Fibroblast of mammary gland (primary cell): ENCODE measurements around the gene HOXC5.

Experiments used
- DNase-seq: peaks from one replicate; pipeline ENCODE4 v3.0.0-alpha.2; 2010; ENCODE audit warnings: low read depth
- H3K4me3 ChIP-seq: 2 replicates; pipeline ENCODE4 v1.5.1; 2011; ENCODE audit warnings: low read depth, mild to moderate bottlenecking, low read length, moderate library complexity; ENCODE audit not compliant: control insufficient read depth
- TF ChIP-seq, protein P1 (sequence below): conservative IDR thresholded peaks from 2 replicates; pipeline ENCODE4 v1.5.1; 2011; ENCODE audit warnings: low read depth, low read length, inconsistent platforms; ENCODE audit not compliant: control insufficient read depth, insufficient read depth

HOXC5 gene

DNA sequence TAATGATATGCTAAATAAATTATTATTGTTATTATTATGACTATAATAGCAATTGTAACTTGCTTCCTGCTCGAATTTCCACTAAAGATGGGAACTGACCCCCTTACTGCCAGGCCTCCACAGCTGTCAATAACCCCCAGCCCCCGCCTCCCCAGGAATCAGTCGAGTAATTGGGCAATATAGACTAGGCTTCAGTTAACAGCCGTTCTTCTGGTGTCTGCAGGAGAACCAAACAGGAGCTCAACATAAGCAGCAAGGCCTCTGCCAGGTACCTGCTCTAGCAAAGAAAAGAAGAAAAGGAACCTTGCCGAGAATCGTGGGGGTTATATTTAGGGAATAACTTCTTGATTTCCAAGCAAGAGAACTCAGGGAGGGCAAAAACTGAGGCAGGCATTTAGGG lies 42.6 kb downstream of the HOXC5 start:
- TF ChIP-seq, protein P1, sequence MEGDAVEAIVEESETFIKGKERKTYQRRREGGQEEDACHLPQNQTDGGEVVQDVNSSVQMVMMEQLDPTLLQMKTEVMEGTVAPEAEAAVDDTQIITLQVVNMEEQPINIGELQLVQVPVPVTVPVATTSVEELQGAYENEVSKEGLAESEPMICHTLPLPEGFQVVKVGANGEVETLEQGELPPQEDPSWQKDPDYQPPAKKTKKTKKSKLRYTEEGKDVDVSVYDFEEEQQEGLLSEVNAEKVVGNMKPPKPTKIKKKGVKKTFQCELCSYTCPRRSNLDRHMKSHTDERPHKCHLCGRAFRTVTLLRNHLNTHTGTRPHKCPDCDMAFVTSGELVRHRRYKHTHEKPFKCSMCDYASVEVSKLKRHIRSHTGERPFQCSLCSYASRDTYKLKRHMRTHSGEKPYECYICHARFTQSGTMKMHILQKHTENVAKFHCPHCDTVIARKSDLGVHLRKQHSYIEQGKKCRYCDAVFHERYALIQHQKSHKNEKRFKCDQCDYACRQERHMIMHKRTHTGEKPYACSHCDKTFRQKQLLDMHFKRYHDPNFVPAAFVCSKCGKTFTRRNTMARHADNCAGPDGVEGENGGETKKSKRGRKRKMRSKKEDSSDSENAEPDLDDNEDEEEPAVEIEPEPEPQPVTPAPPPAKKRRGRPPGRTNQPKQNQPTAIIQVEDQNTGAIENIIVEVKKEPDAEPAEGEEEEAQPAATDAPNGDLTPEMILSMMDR: no peak
- no peak for DNase-seq
- no peak overlapping the region for H3K4me3 ChIP-seq

DNA sequence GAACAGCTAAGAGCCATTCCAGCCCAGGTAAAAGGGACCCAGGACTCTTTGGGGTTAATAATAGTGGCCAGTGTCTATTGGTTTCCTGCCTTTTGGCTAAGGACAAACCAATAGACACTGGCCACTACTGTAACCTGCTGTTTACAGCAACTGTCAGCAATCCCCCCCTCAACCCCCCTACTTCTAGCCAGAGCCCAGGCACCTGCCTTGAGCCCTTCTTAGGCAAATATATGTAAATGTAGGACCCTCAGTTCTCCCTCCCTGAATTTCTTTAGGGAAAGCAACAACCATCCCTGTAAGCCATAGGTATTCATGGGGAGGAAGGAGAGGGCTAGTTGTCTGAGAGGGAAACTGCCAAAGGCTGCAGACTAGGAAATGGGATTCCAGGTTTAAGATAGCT lies 43.1 kb downstream of the HOXC5 start:
- no peak for DNase-seq
- H3K4me3 ChIP-seq: no peak overlapping the region
- TF ChIP-seq, protein P1: no peak

DNA sequence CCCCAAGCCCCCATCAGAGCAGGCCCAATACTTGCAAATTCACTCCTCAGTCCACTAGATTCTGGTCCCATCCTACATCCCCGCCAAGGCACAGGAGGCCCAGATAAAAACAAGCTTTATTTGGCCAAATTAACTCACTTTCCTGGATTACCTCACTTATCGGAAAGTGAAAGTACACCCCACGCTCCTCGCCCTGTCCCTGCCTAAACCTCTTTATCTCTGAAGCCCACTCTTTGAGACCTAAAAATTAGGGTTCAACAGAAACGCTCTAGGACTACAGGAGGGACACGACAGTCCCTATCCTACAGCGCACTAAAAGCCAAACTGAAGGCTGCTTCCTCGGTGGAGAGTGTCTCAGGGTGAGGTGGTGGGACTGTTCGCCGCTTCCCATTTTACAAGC lies 45.0 kb downstream of the HOXC5 start:
- peak overlapping the region; percentile 43 for H3K4me3 ChIP-seq
- peak; percentile 50 for DNase-seq

DNA sequence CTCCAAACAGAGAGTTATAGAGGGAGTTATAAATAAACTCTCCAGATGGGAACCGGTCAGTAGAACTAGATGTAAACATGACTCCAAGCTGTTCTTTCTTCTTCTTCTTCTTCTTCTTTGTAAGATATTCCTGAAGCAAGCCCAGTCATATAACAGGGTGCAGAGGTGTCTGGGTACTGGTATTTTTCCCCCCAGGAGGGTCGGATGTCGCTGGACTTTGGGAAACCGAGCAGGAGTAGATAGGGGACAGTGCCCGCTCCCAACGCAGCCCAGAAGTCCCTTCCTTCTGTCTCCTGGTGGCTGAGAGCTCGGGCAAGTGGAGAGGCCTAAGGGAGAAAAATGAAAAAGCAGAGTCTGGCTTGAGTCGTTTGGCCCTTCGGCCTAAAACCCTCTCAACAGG lies 46.3 kb downstream of the HOXC5 start:
- peak; percentile 37 for DNase-seq
- peak overlapping the region; percentile 44 for H3K4me3 ChIP-seq

DNA sequence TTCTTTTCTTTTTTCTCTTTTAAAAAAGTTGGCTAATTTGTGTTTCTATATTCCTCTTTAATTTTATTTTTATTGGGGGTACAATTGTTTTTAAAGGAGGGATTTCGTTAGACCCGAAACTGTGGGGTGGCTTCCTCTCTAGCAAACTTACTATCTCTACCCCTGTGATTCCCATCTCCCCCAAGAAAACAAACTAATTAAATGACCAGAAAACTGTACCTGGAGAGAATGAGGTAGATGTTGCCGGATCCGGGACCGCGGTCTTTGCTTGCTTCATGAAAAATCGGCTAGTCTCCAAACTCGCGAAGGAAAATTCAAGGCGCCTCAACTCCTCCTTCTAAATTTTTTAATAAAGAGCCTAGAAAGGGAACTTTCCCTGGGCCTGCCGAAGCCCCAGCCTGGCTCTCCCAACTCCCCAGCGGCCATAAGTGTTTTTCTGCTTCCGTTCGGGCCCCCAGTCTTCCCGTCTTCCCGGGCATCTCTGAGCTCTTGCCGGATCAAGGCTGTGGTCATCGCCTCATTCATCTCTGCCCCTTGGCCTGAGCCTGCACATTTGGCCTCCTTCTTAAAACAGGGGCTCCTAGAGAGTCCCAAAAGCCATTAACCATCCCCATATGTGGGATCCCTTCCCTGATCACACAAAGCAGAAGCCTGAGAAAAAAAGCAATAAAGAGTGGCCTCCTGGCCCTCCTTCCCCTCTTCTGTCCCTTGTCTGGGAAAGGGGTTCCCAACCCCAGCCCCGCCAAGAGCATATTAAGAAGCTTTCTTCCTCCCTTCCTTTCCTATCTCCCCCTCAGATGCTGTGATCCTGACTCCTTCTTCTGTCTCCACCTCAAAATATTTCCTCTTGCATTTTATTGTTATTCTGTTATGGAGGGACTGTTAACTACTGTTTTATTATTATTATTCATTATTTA lies 47.4 kb downstream of the HOXC5 start:
- DNase-seq: peak; percentile 57
- H3K4me3 ChIP-seq: peak overlapping the region; percentile 44

DNA sequence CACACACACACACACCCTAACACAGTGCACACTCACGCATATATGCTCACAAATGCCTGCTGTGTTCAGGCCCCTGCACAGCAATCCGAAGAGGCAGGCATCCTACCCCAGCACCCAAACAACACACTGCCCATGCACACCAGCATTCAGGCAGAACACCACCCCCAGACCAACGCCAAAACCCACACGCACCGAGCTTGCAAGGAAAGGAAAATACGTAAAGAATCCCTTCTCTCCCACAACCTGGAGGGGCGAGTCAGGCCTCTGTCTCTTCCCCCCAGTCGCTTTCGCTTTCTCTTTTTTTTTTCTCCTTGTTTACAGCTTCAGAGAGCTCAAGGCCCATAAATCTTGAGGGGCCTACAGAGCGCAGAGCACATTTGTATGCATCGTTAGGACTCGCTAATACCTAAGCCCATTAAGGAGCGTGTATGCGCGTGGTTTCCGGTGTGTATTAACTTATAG lies 48.2 kb downstream of the HOXC5 start:
- H3K4me3 ChIP-seq: peak overlapping the region; percentile 30
- DNase-seq: peak; percentile 64

DNA sequence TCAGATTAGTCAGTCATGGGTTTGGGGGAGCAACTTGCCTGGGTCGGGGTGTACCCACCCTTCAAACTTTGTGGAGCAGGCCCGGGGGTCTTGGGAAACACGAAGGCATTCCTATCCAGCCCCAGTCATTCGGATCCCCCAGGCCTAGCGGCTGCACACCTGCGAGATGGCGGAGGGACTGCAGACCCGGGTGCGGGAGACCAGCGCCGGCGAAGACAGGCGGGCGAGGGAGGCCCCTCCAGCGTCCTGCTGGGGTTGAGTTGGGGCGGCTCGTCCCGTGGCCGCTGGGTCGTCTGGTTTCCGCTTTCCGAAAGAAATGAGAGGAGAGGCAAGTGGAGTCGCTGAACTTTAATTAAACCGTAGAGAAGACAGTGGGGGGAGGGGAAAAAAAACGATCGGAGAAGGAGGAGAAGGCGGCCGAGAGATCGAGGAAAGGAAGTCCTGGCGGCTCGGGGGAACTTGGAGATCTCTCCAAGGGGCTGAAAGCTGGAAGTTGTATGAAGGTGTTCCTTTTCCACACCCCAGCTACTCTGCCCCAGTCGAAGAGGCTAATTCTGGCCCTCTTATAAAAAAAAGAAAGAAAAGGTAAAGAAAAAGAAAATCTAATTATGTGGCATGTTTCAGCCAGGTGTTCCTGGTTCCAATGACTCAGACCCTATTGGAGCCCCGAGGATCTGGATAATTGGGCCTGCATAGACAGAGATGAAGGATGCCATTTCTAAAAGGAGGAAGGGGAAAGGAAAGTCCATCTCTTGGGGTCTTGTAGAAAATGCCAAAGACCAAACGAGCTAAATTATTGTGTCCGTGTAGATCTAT lies 48.9 kb downstream of the HOXC5 start:
- peak; percentile 50 for DNase-seq
- H3K4me3 ChIP-seq: peak overlapping the region; percentile 23

DNA sequence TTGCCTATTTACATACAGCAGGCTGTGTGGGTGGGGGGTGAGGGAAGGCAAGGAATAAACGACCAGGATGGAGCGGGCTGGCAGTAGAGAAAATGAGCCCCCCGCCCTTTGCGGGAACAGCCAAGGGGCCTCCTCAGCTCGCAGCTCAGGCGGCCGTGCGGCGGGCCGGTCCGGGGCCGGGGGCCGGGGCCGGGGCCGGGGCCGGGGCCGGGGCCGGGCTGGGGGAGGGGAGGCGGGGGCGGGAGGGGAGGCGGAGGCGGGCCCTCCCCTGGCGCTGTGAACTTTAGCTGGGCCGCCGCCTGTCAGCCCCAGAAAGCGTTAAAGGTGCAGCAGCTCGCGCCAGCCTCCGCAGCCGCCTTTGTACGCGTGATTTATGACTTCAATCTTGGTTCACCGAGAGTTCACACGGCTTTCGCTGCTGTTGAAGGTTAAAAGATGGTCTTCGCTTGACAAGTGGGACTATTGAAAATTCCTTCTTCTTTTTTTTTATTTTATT lies 49.6 kb downstream of the HOXC5 start:
- DNase-seq: peak; percentile 57
- TF ChIP-seq, protein P1: no peak
- peak overlapping the region; percentile 29 for H3K4me3 ChIP-seq
